Subcutaneous adipose tissue (tissue), 4 donors: ENCODE results near the gene HOGA1. TPM values are rescaled to one million over a fixed set of nuclear protein-coding genes. Genes with fewer than 3 reads are reported as not detected.

ENCODE experiments used
- CTCF ChIP-seq: fragments of 450-650 bp; IDR thresholded peaks from one replicate; pipeline ENCODE4 v1.5.1; 2016; ENCODE audit warnings: low read depth, mild to moderate bottlenecking, control low read depth, antibody characterized with exemption, moderate library complexity
- total RNA-seq, 4 donors: library from RNA; depleted of rRNA; stranded (reverse); fragments of >200 nt; gene quantifications; one replicate each; pipeline ENCODE4 v1.1.0, GENCODE V29; 2016

Gene HOGA1
- total RNA-seq, 4 donors from 2014 or later: 4.8 to 14.1 (median 7.2) TPM

- TF ChIP-seq CTCF: no peak
These were observed 43.3 kb upstream of the HOGA1 start for GRCh38 chr10:97540669-97541500.

GRCh38 chr10:97542169-97543024 lies 41.8 kb upstream of the HOGA1 start:
- TF ChIP-seq CTCF: no peak

GRCh38 chr10:97543025-97543546 lies 41.1 kb upstream of the HOGA1 start:
- no peak for TF ChIP-seq CTCF

- no peak for TF ChIP-seq CTCF
These were observed 37.5 kb upstream of the HOGA1 start for GRCh38 chr10:97546456-97547270.

GRCh38 chr10:97547271-97547600 lies 37.0 kb upstream of the HOGA1 start:
- TF ChIP-seq CTCF: no peak

- no peak for TF ChIP-seq CTCF
These were observed 36.2 kb upstream of the HOGA1 start for GRCh38 chr10:97547962-97548361.
